Vagina (tissue), 2 donors: ENCODE results near the gene TRIM44.

Experiments used
- POLR2A ChIP-seq, 2 donors: fragments of 450-650 bp; IDR thresholded peaks; one replicate each; pipeline ENCODE4 v1.6.1; 2017; ENCODE audit warnings: antibody characterized with exemption in 2 of 2, mild to moderate bottlenecking in 2 of 2, moderate library complexity in 2 of 2
- TF ChIP-seq, protein P1 (sequence below), 3 experiments: fragments of 450-650 bp in 2 of 3; fragments of 200-600 bp in 1 of 3; sonication (generic) in 1 of 3; IDR thresholded peaks; one replicate each; pipeline ENCODE4 v1.5.1; 2017 to 2019; ENCODE audit warnings: antibody characterized with exemption in 3 of 3, mild to moderate bottlenecking in 2 of 3, moderate library complexity in 2 of 3

DNA sequence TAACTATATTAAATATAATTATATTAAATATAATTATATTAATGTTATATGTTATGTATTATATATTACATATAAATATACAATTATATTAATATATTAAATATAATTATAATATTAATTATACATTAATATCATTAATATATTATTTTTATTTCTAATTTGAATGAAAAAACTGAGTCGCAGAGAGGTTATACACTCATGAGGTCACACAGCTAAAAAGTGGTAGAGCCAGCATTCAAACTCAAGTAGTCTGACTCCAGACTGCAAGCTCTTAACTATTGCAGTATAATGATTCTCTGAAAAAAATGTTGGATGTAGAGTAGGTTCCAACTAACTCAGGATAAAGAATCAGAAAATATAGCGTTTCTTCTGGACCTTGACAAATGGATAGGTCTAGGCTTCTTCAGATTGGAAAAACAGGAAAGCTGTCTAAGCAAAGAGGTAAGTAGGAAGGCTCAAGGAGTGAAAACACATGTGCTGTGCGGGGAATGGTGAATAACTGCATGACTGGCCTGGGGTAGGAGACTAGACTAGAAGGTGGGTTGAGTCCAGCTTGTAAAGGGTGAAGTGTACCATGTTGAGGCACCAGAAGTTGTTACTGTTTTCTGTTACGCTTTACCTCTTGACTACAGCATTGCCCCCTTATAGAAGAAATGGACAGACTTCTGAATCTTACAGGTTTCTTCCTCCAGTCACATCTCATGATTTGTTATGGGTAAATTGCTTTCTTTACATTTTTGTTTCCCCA, 80.3 kb downstream of the TRIM44 start:
- no peak for TF ChIP-seq POLR2A (IDR thresholded peaks at IDR 0.05)
- TF ChIP-seq, protein P1, sequence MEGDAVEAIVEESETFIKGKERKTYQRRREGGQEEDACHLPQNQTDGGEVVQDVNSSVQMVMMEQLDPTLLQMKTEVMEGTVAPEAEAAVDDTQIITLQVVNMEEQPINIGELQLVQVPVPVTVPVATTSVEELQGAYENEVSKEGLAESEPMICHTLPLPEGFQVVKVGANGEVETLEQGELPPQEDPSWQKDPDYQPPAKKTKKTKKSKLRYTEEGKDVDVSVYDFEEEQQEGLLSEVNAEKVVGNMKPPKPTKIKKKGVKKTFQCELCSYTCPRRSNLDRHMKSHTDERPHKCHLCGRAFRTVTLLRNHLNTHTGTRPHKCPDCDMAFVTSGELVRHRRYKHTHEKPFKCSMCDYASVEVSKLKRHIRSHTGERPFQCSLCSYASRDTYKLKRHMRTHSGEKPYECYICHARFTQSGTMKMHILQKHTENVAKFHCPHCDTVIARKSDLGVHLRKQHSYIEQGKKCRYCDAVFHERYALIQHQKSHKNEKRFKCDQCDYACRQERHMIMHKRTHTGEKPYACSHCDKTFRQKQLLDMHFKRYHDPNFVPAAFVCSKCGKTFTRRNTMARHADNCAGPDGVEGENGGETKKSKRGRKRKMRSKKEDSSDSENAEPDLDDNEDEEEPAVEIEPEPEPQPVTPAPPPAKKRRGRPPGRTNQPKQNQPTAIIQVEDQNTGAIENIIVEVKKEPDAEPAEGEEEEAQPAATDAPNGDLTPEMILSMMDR (IDR thresholded peaks at IDR 0.05): no peak
